Astrocyte of the spinal cord (primary cell): ENCODE data around the gene CLNK.

Experiments used
- DNase-seq: peaks from one replicate; pipeline ENCODE4 v3.0.0; 2011; ENCODE audit warnings: low read depth, low spot score
- H3K4me3 ChIP-seq: 2 replicates; pipeline ENCODE4 v1.5.1; 2011; ENCODE audit warnings: low read depth, mild to moderate bottlenecking, low read length, moderate library complexity
- CTCF ChIP-seq: IDR thresholded peaks from 2 replicates; pipeline ENCODE4 v1.5.1; 2012; ENCODE audit warnings: low read depth, mild to moderate bottlenecking, low read length, inconsistent platforms
- in situ Hi-C: cut with HindIII; loops from 2 replicates; pipeline ENCODE4 v1.10.0; 2017; ENCODE audit warnings: low sequenced_read_pairs

Gene CLNK

GRCh38 chr4:10448991-10449390, 235.6 kb downstream of the CLNK start:
- TF ChIP-seq CTCF = no peak
- in situ Hi-C loops = no loop called here
- no peak overlapping the region for H3K4me3 ChIP-seq
- no peak for DNase-seq

- no peak for DNase-seq
- H3K4me3 ChIP-seq = no peak overlapping the region
- TF ChIP-seq CTCF = no peak
- in situ Hi-C loops = no loop called here
Observed at GRCh38 chr4:10442976-10443375, 241.6 kb downstream of the CLNK start.

GRCh38 chr4:10441512-10441911, 243.1 kb downstream of the CLNK start:
- in situ Hi-C loops = no loop called here
- TF ChIP-seq CTCF = no peak
- no peak overlapping the region for H3K4me3 ChIP-seq
- no peak for DNase-seq

GRCh38 chr4:10438924-10439323, 245.6 kb downstream of the CLNK start:
- in situ Hi-C loops = no loop called here
- no peak for TF ChIP-seq CTCF
- no peak for DNase-seq

GRCh38 chr4:10437735-10438134, 246.8 kb downstream of the CLNK start:
- DNase-seq = no peak
- H3K4me3 ChIP-seq = no peak overlapping the region
- TF ChIP-seq CTCF = no peak
- in situ Hi-C loops = no loop called here

More at GRCh38 chr4:10438924-10439323, 245.6 kb downstream of the CLNK start:
- H3K4me3 ChIP-seq = no peak overlapping the region
